GM10266 (cell line): ENCODE measurements around the gene URB2.
"Not testable (repeated sequence)": the region's sequence is repeated elsewhere in the genome, so short reads cannot be mapped to it uniquely, and the experiment has no call there.

Source experiments
- DNase-seq: peaks from one replicate; pipeline ENCODE4 v3.0.0; 2012; ENCODE audit errors: extremely low spot score
- CTCF ChIP-seq: IDR thresholded peaks from 2 replicates; pipeline ENCODE4 v1.5.1; 2012; ENCODE audit warnings: mild to moderate bottlenecking, low read depth; ENCODE audit not compliant: control insufficient read depth, insufficient read depth; ENCODE audit errors: missing control alignments

The URB2 gene

GRCh38 chr1:229585338-229585737 is 40.7 kb upstream of the URB2 start:
- no peak for TF ChIP-seq CTCF
- DNase-seq, result no peak

- TF ChIP-seq CTCF, result no peak
- no peak for DNase-seq
Measured at GRCh38 chr1:229590119-229590518, 35.9 kb upstream of the URB2 start.

GRCh38 chr1:229593800-229594199 is 32.2 kb upstream of the URB2 start:
- TF ChIP-seq CTCF, result no peak
- no peak for DNase-seq

GRCh38 chr1:229594227-229595008 is 31.6 kb upstream of the URB2 start:
- no peak for DNase-seq
- TF ChIP-seq CTCF, result no peak

GRCh38 chr1:229595876-229596275 is 30.2 kb upstream of the URB2 start:
- DNase-seq, result not testable (repeated sequence)

- no peak for DNase-seq
- no peak for TF ChIP-seq CTCF
Measured at GRCh38 chr1:229596925-229597699, 28.9 kb upstream of the URB2 start.

- DNase-seq, result no peak
- no peak for TF ChIP-seq CTCF
Measured at GRCh38 chr1:229597877-229598276, 28.2 kb upstream of the URB2 start.
